PFSK-1 (cell line): ENCODE results near the gene MEI4.

Source experiments
- FOXP2 ChIP-seq: optimal IDR thresholded peaks from 2 replicates; pipeline ENCODE3; 2011; ENCODE audit warnings: borderline replicate concordance, control low read depth, inconsistent platforms; ENCODE audit not compliant: insufficient read depth; ENCODE audit errors: extremely low read length, extremely low read depth
- POLR2AphosphoS5 ChIP-seq: IDR thresholded peaks from 2 replicates; pipeline ENCODE4 v1.6.1; 2012; ENCODE audit warnings: low read depth, mild to moderate bottlenecking, control low read depth, low read length, moderate library complexity
- SIN3A ChIP-seq: IDR thresholded peaks from 2 replicates; pipeline ENCODE4 v1.6.1; 2012; ENCODE audit warnings: mild to moderate bottlenecking, low read length, moderate library complexity, borderline replicate concordance; ENCODE audit not compliant: insufficient read depth
- TAF1 ChIP-seq: IDR thresholded peaks from 2 replicates; pipeline ENCODE4 v1.6.1; 2012; ENCODE audit warnings: low read length, control low read depth, borderline replicate concordance; ENCODE audit not compliant: insufficient read depth
- TF ChIP-seq, protein P1 (sequence below), 2 experiments: IDR thresholded peaks; 2 replicates each; pipeline versions ENCODE4 v1.6.1 to v1.8.0; 2011 to 2012; ENCODE audit warnings: low read depth in 2 of 2, low read length in 2 of 2, control low read depth in 1 of 2, inconsistent platforms in 1 of 2, mild to moderate bottlenecking in 1 of 2, moderate library complexity in 1 of 2; ENCODE audit not compliant: insufficient read depth in 1 of 2

DNA sequence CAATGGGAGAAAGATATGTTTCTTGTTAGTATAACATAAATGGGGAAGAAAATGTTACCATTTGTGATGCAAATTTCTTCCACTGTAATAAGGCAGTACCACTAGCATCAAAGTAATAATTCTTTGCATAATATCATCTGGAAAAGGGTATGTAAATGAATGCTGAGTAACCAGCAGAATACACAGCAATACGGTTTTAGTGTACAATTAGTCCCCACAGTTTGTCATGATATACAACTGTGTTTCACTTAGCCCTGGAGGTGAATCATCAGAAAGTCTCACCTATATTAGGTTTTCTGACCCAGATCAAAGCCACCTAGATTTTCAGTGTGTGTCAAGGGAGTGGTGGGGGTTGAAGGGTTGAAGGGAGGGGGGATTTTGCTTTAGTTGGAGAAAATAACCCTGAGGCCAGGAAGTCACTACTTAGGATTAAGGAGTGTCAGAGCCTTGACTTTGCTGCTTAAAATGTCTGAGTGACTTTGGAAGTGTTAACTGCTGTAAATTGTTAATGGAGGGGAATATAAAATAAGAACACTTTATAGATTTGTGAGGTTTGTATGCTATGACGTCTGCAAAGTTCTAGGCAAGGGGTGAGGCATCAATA, 8.6 kb upstream of the MEI4 start:
- TF ChIP-seq, protein P1, sequence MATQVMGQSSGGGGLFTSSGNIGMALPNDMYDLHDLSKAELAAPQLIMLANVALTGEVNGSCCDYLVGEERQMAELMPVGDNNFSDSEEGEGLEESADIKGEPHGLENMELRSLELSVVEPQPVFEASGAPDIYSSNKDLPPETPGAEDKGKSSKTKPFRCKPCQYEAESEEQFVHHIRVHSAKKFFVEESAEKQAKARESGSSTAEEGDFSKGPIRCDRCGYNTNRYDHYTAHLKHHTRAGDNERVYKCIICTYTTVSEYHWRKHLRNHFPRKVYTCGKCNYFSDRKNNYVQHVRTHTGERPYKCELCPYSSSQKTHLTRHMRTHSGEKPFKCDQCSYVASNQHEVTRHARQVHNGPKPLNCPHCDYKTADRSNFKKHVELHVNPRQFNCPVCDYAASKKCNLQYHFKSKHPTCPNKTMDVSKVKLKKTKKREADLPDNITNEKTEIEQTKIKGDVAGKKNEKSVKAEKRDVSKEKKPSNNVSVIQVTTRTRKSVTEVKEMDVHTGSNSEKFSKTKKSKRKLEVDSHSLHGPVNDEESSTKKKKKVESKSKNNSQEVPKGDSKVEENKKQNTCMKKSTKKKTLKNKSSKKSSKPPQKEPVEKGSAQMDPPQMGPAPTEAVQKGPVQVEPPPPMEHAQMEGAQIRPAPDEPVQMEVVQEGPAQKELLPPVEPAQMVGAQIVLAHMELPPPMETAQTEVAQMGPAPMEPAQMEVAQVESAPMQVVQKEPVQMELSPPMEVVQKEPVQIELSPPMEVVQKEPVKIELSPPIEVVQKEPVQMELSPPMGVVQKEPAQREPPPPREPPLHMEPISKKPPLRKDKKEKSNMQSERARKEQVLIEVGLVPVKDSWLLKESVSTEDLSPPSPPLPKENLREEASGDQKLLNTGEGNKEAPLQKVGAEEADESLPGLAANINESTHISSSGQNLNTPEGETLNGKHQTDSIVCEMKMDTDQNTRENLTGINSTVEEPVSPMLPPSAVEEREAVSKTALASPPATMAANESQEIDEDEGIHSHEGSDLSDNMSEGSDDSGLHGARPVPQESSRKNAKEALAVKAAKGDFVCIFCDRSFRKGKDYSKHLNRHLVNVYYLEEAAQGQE (IDR thresholded peaks at IDR 0.05; ENCODE audit: insufficient read depth in 1 of 2, low read depth in 2 of 2, low read length in 2 of 2) = no peak
- TF ChIP-seq TAF1 = no peak
- TF ChIP-seq POLR2AphosphoS5 = no peak
- no peak for TF ChIP-seq SIN3A
- no peak for TF ChIP-seq FOXP2
